ENCODE results near the gene CHD2. TPM values are rescaled to one million over a fixed set of nuclear protein-coding genes. Genes with fewer than 3 reads are reported as not detected.
"Not testable (repeated sequence)": the region's sequence is repeated elsewhere in the genome, so short reads cannot be mapped to it uniquely, and the experiment has no call there.

The CHD2 gene
- total RNA-seq, 1 donor from 2014 or later: 92.3 TPM

- DNase-seq (ENCODE audit: low read depth): no peak
Observed at GRCh38 chr15:93019971-93020370, 119.8 kb downstream of the CHD2 start.

GRCh38 chr15:93020976-93021772, 121.0 kb downstream of the CHD2 start:
- no peak for DNase-seq (ENCODE audit: low read depth)

DNA sequence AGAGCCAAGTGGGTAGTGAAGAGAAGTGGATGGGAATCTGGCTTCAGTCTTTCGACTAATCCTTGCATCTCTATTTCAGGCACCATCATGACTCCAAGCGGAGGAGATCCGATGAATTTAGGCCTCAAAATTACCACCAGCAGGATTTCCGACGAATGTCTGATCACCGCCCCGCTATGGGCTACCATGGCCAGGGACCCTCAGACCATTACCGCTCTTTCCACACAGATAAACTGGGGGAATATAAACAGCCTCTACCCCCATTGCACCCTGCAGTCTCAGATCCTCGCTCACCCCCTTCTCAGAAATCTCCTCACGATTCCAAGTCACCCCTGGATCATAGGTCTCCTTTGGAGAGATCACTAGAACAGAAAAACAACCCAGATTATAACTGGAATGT, 124.2 kb downstream of the CHD2 start:
- no peak for DNase-seq (ENCODE audit: low read depth)

DNA sequence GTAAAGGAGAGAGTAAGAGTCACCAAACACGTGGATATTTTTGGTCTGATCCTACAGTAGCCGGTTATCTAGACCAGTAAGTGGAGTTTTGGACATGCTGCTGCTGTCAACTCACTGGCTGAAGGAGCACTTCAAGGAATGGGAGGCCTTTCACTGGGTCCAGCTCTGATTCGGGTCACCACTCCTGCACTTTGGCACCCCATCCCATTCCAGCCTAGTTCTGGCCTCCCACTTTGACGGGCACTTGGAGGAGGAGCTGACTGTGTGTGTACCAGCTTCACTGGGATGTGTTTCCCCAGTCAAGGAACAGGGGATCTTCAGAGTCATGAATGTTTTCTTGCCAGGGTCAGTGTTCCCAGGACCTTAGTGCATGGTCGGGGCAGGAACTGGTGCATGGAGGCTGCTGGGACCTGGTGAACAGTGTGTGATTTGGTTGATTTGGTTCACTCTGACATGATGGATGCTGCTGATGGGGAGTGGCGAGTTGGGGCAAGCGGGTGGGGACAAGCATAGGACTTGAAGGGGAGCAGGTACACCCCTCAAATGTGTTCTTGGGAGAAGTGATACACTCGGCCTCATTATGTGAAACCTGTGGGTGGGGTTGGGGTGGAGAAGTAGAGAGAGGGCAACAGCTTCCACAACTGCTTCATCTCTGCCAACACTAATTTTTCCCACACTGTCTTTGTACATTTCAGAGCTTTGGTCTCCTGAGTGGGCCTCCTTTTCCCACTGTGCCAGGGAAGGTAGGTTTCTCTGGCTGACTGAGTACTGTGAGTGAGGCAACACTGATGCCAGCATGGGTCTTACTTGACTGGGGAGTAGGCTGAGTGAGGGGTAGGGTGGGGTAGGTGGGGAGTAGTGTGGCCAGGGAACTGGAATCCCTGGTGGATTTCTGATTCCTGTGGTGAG, 124.8 kb downstream of the CHD2 start:
- no peak for DNase-seq (ENCODE audit: low read depth)

GRCh38 chr15:93025625-93025982, 125.5 kb downstream of the CHD2 start:
- no peak for DNase-seq (ENCODE audit: low read depth)

DNA sequence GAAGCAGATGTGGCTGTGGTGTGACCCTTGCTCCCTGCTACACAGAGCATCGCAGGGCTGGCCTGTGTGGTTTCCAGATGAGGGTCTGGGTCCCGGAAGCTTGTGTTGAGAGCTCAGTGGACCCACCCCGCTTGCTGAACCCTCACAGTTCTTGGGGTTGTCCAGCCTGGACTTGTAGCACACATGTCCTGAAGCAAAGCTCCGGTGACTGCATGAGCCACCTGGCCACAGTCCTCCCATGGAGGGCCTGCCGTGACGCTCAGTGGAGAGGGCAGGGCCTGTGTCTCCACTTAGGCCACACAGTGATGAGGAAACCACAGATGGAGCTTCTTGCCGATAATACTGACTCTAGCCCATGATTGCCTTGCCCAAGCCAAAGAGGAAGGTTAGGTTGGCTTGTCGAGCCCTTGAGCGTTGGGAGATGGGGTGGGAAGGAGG, 126.3 kb downstream of the CHD2 start:
- no peak for DNase-seq (ENCODE audit: low read depth)

- no peak for DNase-seq (ENCODE audit: low read depth)
Observed at GRCh38 chr15:93027413-93027812, 127.3 kb downstream of the CHD2 start.

GRCh38 chr15:93028111-93028631, 128.0 kb downstream of the CHD2 start:
- no peak for DNase-seq (ENCODE audit: low read depth)

DNA sequence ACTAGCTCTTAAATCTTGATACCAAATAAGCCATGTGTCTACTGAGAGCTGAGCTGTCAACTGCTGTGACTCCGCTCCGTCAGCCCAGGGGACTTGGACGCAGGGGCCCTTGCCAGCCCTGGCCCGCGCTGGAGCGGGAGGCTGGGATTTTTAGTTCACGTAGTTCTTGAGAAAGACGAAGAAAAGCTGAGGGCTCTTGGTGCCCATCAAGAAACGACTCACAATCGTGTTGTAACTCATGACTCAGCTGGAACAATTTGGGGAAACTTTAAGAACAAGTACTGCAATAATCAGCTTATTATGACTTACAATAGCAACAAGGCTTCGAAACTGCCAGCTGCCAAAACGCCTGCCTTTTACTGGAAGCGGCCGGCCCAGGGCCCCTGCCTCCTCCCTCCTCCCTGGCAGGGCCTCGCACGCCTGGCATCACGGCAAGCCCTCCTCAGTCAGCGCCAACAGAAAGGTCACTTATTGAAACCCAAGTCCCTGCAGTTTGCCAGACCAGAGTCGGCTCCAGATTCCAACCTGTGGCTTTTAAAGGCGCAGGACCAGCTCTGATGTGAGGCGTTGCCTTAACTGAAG, 128.6 kb downstream of the CHD2 start:
- peak; percentile 87 for DNase-seq (ENCODE audit: low read depth)

DNA sequence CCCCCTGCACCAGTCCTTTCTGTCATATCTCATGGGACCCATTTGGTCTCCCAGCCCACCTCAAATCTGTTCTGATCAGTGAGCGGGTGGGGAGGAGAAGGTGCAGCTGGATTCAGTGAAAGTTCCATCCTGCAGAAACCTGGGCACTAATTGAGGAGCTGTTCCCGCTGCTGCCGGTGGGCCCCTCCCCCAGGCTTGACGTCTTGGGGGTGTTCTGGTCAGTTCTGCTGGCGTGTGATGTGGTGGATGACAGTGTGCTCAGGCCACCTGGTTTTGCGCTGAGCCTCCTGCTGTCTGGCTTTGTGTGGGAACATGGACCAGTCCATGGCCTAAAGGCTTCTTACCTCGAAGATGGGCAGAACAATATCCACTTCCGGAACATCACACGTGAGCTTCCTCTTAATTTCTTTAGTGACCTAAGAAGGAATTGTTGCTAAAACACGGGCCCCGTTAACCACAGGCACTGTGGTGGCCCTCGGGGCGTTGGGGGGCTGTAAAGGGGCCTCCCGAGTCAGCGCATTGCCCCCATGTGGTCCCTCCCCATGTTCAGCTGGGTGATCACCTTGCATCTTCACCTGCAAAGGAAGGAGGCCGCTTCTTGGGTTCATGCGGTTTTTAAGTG, 129.2 kb downstream of the CHD2 start:
- DNase-seq (ENCODE audit: low read depth): peak; percentile 13

GRCh38 chr15:93029836-93030429, 129.8 kb downstream of the CHD2 start:
- DNase-seq (ENCODE audit: low read depth): peak; percentile 38

GRCh38 chr15:93030430-93031102, 130.4 kb downstream of the CHD2 start:
- DNase-seq (ENCODE audit: low read depth): peak; percentile 50

- no peak for DNase-seq (ENCODE audit: low read depth)
Observed at GRCh38 chr15:93031103-93031464, 131.0 kb downstream of the CHD2 start.

- DNase-seq (ENCODE audit: low read depth): not testable (repeated sequence)
Observed at GRCh38 chr15:93031557-93032384, 131.6 kb downstream of the CHD2 start.

DNA sequence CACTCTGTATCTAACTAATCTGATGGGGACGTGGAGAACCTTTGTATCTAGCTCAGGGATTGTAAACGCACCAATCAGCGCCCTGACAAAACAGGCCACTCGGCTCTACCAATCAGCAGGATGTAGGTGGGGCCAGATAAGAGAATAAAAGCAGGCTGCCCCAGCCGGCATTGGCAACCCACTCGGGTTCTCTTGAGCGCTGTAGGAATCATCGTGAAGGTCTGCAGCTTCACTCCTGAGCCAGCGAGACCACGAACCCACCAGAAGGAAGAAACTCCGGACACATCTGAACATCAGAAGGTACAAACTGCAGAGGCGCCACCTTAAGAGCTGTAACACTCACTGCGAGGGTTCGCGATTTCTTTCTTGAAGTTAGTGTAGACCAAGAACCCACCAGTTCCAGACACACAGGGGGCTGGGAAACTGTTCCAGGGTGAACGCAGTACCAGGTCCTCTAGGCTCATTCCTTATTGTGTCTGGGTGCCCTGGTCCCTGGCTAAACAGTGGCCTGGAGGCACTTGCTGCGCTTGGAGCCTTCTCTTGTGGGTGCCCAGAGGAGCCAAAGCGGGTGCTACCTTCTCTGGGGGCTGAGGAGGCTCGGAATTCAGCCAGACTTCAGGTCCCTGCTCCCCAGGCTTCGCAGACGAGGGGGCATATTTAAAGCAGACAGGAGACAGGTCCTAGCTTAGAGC, 132.5 kb downstream of the CHD2 start:
- not testable (repeated sequence) for DNase-seq (ENCODE audit: low read depth)

- DNase-seq (ENCODE audit: low read depth): no peak
Observed at GRCh38 chr15:93033434-93034045, 133.4 kb downstream of the CHD2 start.

GRCh38 chr15:93034512-93034911, 134.4 kb downstream of the CHD2 start:
- DNase-seq (ENCODE audit: low read depth): no peak

- DNase-seq (ENCODE audit: low read depth): no peak
Observed at GRCh38 chr15:93035092-93035915, 135.2 kb downstream of the CHD2 start.
